BLaER1 treated with 17β-estradiol and CSF1 and Interleukin-3, amounts not matched to agents 10 nM and 100 nM (cell line): Measurements from ENCODE around the gene EEF1A2.
A peak's percentile ranks its signal among the peaks of the same experiment; 100 is the strongest.

Experiments
- H3K27ac ChIP-seq, 11 experiments: shearing (Covaris generic); formaldehyde crosslinking; 2 replicates each; pipeline ENCODE4 v1.8.1; 2022
- H3K27me3 ChIP-seq, 11 experiments: shearing (Covaris generic); formaldehyde crosslinking; 2 replicates each; pipeline ENCODE4 v1.8.1; 2022
- H3K36me3 ChIP-seq, 11 experiments: shearing (Covaris generic); formaldehyde crosslinking; 2 replicates each; pipeline ENCODE4 v1.8.1; 2022
- H3K4me1 ChIP-seq, 10 experiments: shearing (Covaris generic); formaldehyde crosslinking; 2 replicates each; pipeline ENCODE4 v1.8.1; 2022
- H3K4me2 ChIP-seq, 11 experiments: shearing (Covaris generic); formaldehyde crosslinking; 2 replicates each; pipeline ENCODE4 v1.8.1; 2022
- H3K4me3 ChIP-seq, 10 experiments: shearing (Covaris generic); formaldehyde crosslinking; 2 replicates each; pipeline ENCODE4 v1.8.1; 2022
- H3K9ac ChIP-seq, 11 experiments: shearing (Covaris generic); formaldehyde crosslinking; 2 replicates each; pipeline ENCODE4 v1.8.1; 2022
- H3K9me3 ChIP-seq, 11 experiments: shearing (Covaris generic); formaldehyde crosslinking; replicated peaks in 1 of 11; 2 replicates each; pipeline ENCODE4 v1.8.1; 2022
- H4K20me1 ChIP-seq, 11 experiments: shearing (Covaris generic); formaldehyde crosslinking; 2 replicates each; pipeline ENCODE4 v1.8.1; 2022
- Cebpa-rat ChIP-seq, 11 experiments: shearing (Covaris generic); IDR thresholded peaks; 2 replicates each; pipeline ENCODE4 v1.8.1; 2022

EEF1A2 gene

DNA sequence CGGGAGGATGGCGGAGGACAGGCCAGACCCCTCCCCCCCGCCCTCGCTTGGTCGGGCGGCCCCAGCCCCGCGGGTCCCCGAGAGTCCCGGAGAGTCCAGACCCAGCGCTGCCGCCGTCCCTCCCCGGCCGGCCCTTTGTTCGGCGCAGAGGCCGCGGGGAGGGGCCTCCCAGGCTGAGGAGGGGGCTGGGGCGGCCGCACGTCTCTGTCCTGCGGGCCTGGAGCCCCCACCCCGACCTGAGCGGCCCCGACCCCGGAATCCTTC, 27.2 kb downstream of the EEF1A2 start:
- Histone ChIP-seq H3K36me3 (no peaks in the 10 kb centered on the region), H3K4me2 (peak overlapping the region; percentile 75 to 98 (median 93); a peak in 21 of 22 replicates), H3K4me1 (peaks cover 25 to 50% (median 41%) of the 10 kb centered on the region in 10 experiments), H3K27ac (no peak overlapping the region), H3K9me3 (no peaks in the 10 kb centered on the region), H3K9ac (peak overlapping the region in 5 of 11 experiments; percentile 23 to 60 (median 46); a peak in 9 of 22 replicates), H3K27me3 (peaks cover 94 to 98% (median 97%) of the 10 kb centered on the region in 11 experiments), H4K20me1 (peaks cover 0 to 86% (median 70%) of the 10 kb centered on the region in 11 experiments; a peak in 18 of 22 replicates), H3K4me3 (peak overlapping the region; percentile 43 to 70 (median 58))
- TF ChIP-seq Cebpa-rat (IDR thresholded peaks at IDR 0.05), result no peak

GRCh38 chr20:63471002-63471716, 27.7 kb downstream of the EEF1A2 start:
- Histone ChIP-seq H3K9me3 (no peaks in the 10 kb centered on the region), H3K9ac (no peak overlapping the region; a peak in 1 of 22 replicates), H3K4me2 (peak overlapping the region in 8 of 11 experiments; percentile 31 to 88 (median 52); a peak in 12 of 22 replicates), H3K4me1 (peaks cover 25 to 50% (median 41%) of the 10 kb centered on the region in 10 experiments), H3K4me3 (peak overlapping the region in 3 of 10 experiments; percentile 18 to 34 (median 18); a peak in 1 of 20 replicates), H3K27ac (no peak overlapping the region), H3K27me3 (peaks cover 94 to 98% (median 97%) of the 10 kb centered on the region in 11 experiments), H3K36me3 (no peaks in the 10 kb centered on the region), H4K20me1 (peaks cover 0 to 91% (median 73%) of the 10 kb centered on the region in 11 experiments; a peak in 18 of 22 replicates)
- TF ChIP-seq Cebpa-rat (IDR thresholded peaks at IDR 0.05), result no peak

DNA sequence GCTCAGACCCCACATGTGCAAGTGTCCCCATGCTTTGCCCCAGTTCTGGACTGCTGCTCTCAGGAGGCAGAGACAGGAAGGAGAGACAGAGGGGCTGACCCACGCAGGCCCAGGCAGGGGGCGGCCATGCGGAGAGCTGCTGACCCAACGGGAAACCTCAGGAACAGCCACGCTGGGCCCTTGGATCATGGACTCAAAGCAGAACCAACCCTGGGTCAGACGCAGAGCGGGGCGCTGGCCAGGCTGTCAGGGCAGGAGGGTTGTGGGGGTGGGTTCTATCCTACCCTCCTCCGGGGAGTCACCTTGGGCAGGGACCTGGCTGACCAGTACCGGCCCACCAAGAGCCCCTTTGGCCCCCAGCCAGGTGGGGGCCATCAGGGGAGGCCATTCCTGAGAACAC, 28.5 kb downstream of the EEF1A2 start:
- peak overlapping the region in 3 of 11 experiments; percentile 66 to 88 (median 75); a peak in 4 of 22 replicates for H3K4me2 ChIP-seq
- H3K9me3 ChIP-seq, result no peaks in the 10 kb centered on the region
- H3K27ac ChIP-seq, result no peak overlapping the region
- H3K4me3 ChIP-seq, result no peak overlapping the region
- peaks cover 0 to 92% (median 70%) of the 10 kb centered on the region in 11 experiments; a peak in 18 of 22 replicates for H4K20me1 ChIP-seq
- TF ChIP-seq Cebpa-rat (IDR thresholded peaks at IDR 0.05), result no peak
- peaks cover 92 to 98% (median 97%) of the 10 kb centered on the region in 11 experiments for H3K27me3 ChIP-seq
- peaks cover 25 to 48% (median 41%) of the 10 kb centered on the region in 10 experiments for H3K4me1 ChIP-seq
- H3K9ac ChIP-seq, result no peak overlapping the region
- H3K36me3 ChIP-seq, result no peaks in the 10 kb centered on the region

DNA sequence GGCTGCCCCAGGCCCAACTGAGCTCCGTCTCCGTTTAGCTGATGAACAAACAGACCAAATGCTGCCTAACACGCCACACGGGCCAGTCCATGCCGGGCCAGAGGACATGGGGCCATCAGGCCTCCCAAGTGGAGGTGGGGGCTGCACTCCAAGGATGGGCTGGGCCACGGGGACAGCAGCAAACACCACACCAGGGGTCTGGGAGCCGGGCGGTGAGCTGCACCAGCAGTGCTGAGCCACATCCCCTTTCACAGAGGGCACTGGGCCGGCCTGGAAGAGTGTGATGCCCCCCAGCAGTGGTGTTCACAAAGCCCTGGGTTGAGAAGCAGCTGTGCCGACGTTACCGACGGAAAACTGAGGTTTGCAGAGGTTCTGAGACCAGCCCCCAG, 29.2 kb downstream of the EEF1A2 start:
- no peak overlapping the region for H3K9ac ChIP-seq

DNA sequence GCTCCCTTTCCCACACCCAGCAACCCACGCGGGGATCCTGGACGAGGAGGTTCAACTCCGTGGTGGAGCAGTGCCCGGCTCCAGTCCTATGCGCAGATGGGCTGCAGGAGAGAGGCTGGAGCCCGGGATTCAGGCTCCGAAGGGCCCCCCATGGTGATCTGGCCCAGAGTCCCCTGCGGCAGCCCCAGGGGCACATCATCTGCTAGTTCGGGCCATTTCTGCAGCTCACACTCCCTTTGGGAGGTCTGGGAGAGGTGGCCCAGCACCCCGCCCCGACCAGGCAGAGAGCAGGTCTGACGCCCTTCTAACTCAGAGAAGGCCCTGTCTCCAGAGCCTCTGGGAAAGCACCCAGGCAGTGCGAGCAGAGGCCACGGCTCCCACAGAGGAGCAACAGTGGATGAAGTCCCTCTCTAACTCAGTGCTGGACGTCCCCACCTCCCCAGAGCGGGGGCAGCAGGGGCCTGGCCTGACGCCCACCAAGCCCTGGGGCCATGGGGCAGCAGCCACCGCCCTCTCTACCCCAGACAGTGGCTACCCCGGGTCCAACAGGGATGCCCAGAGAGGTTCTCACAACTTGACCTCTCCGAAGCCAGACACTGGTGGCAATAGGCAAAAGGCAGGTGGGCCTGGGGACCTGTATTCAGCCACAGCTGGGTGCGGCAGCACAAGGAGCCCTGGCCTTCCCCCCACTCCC, 29.7 kb downstream of the EEF1A2 start:
- Histone ChIP-seq H3K4me3 (no peak overlapping the region), H3K4me1 (peaks cover 18 to 37% (median 28%) of the 10 kb centered on the region in 10 experiments), H3K9me3 (no peaks in the 10 kb centered on the region), H3K27ac (no peak overlapping the region), H3K36me3 (no peaks in the 10 kb centered on the region), H3K27me3 (peaks cover 92 to 98% (median 97%) of the 10 kb centered on the region in 11 experiments), H3K4me2 (peak overlapping the region in 1 of 11 experiments; percentile 7; a peak in 1 of 22 replicates), H3K9ac (no peak overlapping the region), H4K20me1 (peaks cover 0 to 92% (median 66%) of the 10 kb centered on the region in 11 experiments; a peak in 18 of 22 replicates)
- no peak for TF ChIP-seq Cebpa-rat (IDR thresholded peaks at IDR 0.05)

More for the DNA sequence above, 29.2 kb downstream of the EEF1A2 start:
- H3K4me3 ChIP-seq, result no peak overlapping the region
- peaks cover 23 to 42% (median 34%) of the 10 kb centered on the region in 10 experiments for H3K4me1 ChIP-seq
- H3K9me3 ChIP-seq, result no peaks in the 10 kb centered on the region
- H3K27ac ChIP-seq, result no peak overlapping the region
- no peaks in the 10 kb centered on the region for H3K36me3 ChIP-seq
- no peak for TF ChIP-seq Cebpa-rat (IDR thresholded peaks at IDR 0.05)
- peaks cover 0 to 92% (median 66%) of the 10 kb centered on the region in 11 experiments; a peak in 18 of 22 replicates for H4K20me1 ChIP-seq
- H3K4me2 ChIP-seq, result no peak overlapping the region
- peaks cover 92 to 98% (median 97%) of the 10 kb centered on the region in 11 experiments for H3K27me3 ChIP-seq

DNA sequence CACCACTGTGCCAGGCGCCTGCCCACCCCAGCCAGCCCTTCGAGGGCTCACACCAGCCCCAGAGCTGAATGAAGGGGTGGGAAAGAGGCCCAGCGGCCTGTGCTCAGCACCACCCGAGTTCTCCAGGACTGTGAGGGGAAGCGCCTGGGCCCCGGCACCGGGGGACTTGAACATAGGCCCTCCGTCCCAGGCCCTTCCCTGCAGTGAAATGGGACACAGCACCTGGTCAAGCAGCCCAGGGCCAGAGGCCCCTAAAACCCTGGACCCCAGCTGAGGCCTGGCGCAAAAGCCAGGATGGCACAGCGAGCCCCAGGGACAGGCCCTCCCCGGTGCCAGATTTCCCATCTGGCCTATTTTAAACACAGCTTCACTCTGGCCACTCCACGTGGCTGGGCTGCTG, 30.5 kb downstream of the EEF1A2 start:
- Histone ChIP-seq H3K4me3 (no peak overlapping the region), H3K4me1 (peaks cover 10 to 29% (median 21%) of the 10 kb centered on the region in 10 experiments), H4K20me1 (peaks cover 0 to 92% (median 64%) of the 10 kb centered on the region in 11 experiments; a peak in 17 of 22 replicates)

DNA sequence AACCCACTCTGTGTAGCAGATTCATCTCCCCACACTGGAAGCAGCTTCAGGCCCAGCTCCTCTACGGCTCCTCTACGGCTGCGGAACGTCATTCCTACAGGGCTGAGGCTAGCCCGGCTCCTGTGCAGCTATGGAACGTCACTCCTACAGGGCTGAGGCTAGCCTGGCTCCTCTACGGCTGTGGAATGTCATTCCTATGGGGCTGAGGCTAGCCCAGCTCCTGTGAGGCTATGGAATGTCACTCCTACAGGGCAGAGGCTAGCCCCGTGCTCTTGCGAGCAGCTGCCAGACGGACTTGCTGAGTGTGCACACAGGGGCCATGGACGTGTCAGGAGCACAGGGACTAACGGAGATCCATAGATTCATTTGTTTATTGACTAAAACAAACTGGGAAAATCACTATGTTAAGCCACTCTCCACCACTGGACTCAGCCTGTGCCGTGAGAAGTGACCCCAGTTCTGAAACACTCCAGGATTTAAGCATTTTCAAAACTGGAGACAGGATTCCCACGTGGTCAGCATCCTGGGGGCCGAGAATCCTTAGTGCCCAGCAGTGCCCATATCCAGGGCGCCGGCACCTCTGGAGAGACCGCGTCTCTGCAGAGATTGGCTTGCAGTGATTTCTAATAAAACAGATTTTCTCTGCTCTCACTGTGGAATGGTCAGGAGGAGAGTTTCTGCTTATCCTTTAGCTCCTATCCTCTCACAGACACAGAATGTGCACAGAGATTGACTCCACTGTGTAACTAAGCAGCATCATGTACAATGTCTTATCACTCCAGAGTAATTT, 31.4 kb downstream of the EEF1A2 start:
- Histone ChIP-seq H3K4me3 (no peak overlapping the region), H3K4me2 (no peak overlapping the region), H3K4me1 (peaks cover 7 to 25% (median 15%) of the 10 kb centered on the region in 10 experiments; a peak in 16 of 20 replicates), H3K9me3 (no peaks in the 10 kb centered on the region), H3K27ac (no peak overlapping the region), H3K36me3 (no peaks in the 10 kb centered on the region), H4K20me1 (peaks cover 0 to 96% (median 62%) of the 10 kb centered on the region in 11 experiments; a peak in 17 of 22 replicates), H3K27me3 (peaks cover 95 to 100% (median 100%) of the 10 kb centered on the region in 11 experiments), H3K9ac (no peak overlapping the region)
- TF ChIP-seq Cebpa-rat (IDR thresholded peaks at IDR 0.05), result no peak

More for the DNA sequence above, 30.5 kb downstream of the EEF1A2 start:
- no peaks in the 10 kb centered on the region for H3K36me3 ChIP-seq
- no peak overlapping the region for H3K9ac ChIP-seq
- no peaks in the 10 kb centered on the region for H3K9me3 ChIP-seq
- peaks cover 92 to 98% (median 97%) of the 10 kb centered on the region in 11 experiments for H3K27me3 ChIP-seq
- H3K4me2 ChIP-seq, result peak overlapping the region in 1 of 11 experiments; percentile 7; a peak in 1 of 22 replicates
- no peak for TF ChIP-seq Cebpa-rat (IDR thresholded peaks at IDR 0.05)
- H3K27ac ChIP-seq, result no peak overlapping the region

DNA sequence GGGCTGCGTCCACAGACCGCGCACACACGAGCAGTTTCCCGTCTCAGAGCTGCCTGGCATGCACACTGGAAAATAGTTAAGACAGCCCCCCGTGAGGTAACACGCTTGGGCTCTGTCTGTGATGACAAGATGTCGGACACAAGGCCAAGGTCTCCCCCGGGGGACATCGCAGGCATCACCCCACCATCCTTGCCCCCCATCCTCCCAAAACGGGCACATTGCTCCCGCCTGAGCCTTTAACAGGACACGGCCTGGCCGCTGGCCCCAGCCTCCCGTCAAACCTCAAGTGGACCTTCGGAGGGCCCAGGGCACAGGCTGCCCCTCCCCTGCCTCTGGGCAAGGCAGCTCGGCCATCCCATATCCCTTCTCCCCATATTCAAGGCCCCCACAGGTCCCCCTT, 32.0 kb downstream of the EEF1A2 start:
- H3K4me1 ChIP-seq, result peaks cover 1 to 19% (median 10%) of the 10 kb centered on the region in 10 experiments; a peak in 16 of 20 replicates
- H3K4me2 ChIP-seq, result no peak overlapping the region
- H3K9ac ChIP-seq, result no peak overlapping the region
- H3K4me3 ChIP-seq, result no peak overlapping the region
- no peaks in the 10 kb centered on the region for H3K36me3 ChIP-seq
- H3K9me3 ChIP-seq, result no peaks in the 10 kb centered on the region
- H3K27ac ChIP-seq, result no peak overlapping the region
- H4K20me1 ChIP-seq, result peaks cover 0 to 95% (median 57%) of the 10 kb centered on the region in 11 experiments; a peak in 17 of 22 replicates
- TF ChIP-seq Cebpa-rat (IDR thresholded peaks at IDR 0.05), result no peak
- H3K27me3 ChIP-seq, result peaks cover 95 to 100% (median 100%) of the 10 kb centered on the region in 11 experiments
